ENCODE results near the gene LRRC57.
A peak's percentile ranks its signal among the peaks of the same experiment; 100 is the strongest.

The LRRC57 gene

GRCh38 chr15:42549741-42550392 is 1.3 kb upstream of the LRRC57 start:
- DNase-seq (ENCODE audit: low read depth), result no peak

GRCh38 chr15:42549032-42549491 is 469 bp upstream of the LRRC57 start:
- DNase-seq (ENCODE audit: low read depth), result no peak

DNA sequence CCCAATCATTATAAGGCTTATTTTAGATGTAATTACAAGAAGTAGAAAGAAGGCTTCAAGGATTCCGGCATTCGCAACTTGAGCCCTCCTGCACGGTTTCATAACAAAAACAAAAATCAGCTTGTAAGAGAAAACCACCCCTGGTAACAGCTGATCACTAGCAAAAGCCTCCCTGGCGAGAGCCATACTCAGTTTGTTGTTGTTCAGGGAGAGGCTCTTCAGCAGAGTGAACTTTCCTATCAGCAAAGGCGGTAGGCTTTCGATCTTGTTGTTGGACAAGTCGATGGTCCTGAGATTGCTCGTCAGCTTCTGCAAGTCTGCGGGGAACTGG is 710 bp downstream of the LRRC57 start:
- no peak for DNase-seq (ENCODE audit: low read depth)

DNA sequence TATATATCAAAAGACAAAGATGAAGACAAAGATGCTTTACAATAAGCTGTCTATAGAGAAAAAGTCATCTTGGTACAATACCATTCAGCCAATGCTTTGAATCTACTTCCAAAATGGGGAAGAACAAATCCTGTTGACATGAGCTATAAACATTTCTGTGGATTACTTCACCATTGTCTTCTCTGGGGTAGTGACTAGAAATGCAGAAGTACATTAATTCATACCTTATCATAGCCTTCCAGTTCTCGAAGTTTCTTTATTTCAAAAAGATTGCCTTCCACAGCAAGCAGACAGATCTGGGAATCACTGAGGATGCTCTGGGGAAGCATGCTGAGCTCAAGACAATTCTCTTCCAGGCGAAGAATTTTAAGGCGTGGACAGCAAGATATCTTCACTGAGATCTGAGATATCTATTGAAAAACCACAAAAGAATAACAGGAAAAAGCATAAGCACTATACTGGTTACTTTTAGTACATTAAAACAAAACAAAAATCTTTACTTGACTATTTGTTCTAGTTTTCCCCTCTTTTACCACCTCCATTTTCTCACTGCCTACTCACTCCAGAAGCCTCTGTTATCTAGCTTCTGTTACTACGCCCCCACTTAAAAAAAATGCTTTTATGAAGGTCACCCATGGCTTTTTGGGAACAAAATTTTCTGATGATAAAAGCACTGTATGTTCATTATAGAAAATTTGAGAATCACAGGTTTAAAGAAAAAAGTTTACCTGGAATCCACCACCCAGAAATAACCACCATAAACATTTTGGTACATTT is 3.6 kb downstream of the LRRC57 start:
- DNase-seq (ENCODE audit: low read depth), result no peak

GRCh38 chr15:42533246-42533645 is 15.3 kb downstream of the LRRC57 start:
- no peak for DNase-seq (ENCODE audit: low read depth)

GRCh38 chr15:42528970-42529369 is 19.6 kb downstream of the LRRC57 start:
- DNase-seq (ENCODE audit: low read depth), result no peak

DNA sequence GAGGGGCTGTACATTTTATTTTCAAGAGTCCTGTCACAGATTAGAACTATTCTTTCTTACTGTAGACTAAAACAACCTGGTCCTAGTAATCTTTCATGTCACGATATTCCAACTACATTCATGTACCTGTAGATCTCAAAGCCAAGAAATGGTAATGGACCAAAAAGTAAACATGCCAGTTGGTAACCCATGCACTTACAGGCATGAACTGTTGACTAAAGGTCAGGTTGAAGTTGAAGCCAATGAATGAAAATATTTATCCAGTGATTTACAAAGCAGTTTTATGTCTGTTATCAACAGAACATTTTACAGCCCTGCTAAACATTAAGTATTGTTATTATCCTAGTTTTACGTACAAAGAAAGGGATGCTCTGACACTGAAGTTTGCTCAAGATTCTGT is 25.3 kb downstream of the LRRC57 start:
- DNase-seq (ENCODE audit: low read depth), result no peak

DNA sequence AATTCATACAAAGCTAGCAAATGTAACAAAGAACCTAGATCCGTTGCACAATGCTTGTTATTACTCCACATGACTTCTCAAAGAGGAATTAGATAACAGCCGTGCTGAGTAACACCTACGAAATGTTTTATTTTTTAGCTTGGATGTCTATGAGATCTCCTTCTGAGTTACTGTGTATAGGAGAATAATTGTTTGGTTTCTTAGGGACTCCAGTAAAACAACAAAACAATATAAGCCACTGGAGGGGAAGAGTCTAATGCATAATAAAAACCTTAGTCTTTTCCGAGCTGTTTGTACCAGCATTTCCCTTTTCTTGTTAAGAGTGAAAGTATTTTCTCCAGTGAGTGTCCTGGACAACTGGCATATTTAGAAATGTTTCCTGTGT is 37.6 kb downstream of the LRRC57 start:
- DNase-seq (ENCODE audit: low read depth), result no peak

- no peak for DNase-seq (ENCODE audit: low read depth)
These were observed 38.2 kb downstream of the LRRC57 start for GRCh38 chr15:42510258-42511006.

GRCh38 chr15:42508263-42508690 is 40.3 kb downstream of the LRRC57 start:
- DNase-seq (ENCODE audit: low read depth), result no peak

DNA sequence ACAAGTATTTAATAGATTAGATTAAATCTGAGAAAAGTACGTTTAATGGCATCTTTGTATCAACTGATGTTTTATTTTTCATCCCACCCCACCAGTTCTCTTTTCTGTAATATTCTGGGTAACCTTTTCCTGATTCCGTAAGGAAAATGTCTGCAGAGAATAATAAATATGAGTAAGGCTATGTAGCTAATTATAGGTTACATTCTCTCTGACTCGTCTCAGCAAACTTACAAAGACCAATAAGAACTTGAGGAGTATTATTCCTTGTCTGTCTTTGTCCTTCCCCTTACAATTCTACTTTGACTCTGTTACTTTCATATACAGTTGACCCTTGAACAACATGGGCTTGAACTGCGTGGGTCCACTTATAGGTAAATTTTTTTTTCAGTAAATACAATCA is 41.1 kb downstream of the LRRC57 start:
- DNase-seq (ENCODE audit: low read depth), result no peak

DNA sequence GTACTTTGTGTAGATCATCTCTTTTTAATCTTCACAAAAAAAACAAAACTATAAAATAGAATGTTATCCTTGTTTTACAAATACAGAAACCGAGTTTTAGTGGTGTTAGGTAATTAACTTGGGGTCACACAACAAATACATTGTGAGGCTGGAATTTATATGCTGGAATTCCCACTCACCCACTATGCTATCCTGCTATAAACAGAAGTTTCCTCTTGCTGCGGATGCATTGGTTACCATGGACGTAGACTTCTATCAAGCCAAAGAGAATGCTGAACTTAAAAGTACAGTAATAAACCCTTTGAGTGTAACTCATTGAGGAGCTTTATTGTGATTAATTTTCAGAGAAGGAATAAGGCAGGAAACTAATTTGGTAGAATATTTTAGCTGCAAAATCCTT is 44.0 kb downstream of the LRRC57 start:
- DNase-seq (ENCODE audit: low read depth), result no peak

DNA sequence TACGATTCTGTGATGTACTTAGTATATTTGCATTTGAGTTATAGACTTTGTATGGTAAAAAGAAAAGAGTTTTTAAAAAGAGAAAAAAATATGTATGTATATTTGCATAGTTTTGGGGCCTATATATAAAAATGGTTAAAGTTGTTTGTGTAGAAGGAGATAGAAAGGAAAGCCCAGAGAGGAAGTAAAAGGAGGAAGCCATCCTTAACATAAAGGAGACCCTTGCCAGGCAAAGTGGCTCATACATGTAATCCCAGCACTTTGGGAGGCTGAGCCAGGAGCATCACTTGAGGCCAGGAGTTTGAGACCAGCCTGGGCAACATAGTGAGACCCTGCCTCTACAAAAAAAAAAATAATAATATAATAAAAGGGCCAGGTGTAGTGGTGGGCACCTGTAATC is 44.8 kb downstream of the LRRC57 start:
- DNase-seq (ENCODE audit: low read depth), result no peak

GRCh38 chr15:42502477-42502876 is 46.1 kb downstream of the LRRC57 start:
- no peak for DNase-seq (ENCODE audit: low read depth)

- no peak for DNase-seq (ENCODE audit: low read depth)
These were observed 48.6 kb downstream of the LRRC57 start for GRCh38 chr15:42499858-42500609.

GRCh38 chr15:42498212-42499068 is 50.2 kb downstream of the LRRC57 start:
- no peak for DNase-seq (ENCODE audit: low read depth)

DNA sequence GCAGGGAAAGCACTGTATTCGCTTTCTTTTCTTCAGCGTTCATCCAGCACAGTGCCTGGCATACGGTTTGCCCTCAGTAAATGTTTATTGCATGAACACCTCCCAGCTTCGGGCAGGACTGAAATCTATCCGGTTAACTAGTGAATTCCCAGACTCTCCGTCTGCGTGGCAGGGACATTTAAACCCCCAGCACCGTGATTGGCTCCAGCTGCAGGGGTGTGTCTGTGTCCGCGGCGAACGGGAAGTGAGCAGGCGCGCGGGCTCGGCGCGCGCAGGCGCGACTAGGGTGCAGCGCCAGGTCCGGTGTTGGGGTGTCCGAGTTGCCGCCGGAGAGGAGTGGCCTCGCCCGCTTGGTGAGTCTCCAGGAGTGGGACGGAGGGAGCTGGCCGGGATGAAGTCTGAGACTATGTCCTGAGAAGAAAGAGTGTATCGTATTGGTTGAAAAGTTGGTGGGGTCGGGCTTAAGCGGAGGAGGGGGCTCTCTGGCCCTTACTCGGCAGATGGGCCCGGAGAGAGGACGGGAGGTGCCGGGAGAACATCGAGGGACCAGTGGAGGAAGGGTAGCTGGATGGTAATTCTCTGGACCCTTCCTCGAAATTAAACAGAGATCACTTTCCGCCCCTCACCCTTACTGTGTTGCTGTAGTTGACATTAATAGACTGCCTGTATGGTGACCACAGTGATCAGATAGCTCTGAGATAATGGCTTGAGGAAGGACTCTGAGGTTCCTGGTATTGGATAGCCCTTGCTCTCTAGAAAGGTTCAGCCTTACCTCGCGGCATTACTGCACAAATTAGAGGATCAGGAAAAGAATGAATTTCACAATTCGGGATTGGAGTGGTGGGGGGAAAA is 53.0 kb downstream of the LRRC57 start, which contains the start of gene SNAP23:
Gene SNAP23, plus strand, starts transcription at position 274 of the 852 bp plus-strand sequence. CDS start 16,213 bp downstream, outside the sequence.
- peak; percentile 72 for DNase-seq (ENCODE audit: low read depth)

GRCh38 chr15:42494998-42495360 is 53.6 kb downstream of the LRRC57 start:
- no peak for DNase-seq (ENCODE audit: low read depth)

DNA sequence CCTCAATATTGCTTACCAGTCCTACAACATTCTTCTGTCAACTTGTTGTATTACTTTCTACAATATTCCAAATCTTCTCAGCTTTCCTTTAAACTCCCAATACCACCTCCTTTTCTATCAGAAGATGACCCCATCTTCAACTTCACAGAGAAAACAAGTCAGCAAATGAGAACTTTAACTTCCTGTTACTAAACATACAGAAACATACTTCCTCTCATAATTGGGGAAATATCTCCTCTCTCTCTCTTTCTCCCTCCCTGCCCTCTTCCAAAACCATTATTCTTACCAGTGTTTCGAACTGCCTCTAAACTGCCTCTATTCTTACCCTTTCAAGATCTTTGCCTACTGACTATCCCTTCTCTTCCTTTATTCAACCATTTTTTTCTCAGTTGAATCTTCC is 54.9 kb downstream of the LRRC57 start:
- no peak for DNase-seq (ENCODE audit: low read depth)

DNA sequence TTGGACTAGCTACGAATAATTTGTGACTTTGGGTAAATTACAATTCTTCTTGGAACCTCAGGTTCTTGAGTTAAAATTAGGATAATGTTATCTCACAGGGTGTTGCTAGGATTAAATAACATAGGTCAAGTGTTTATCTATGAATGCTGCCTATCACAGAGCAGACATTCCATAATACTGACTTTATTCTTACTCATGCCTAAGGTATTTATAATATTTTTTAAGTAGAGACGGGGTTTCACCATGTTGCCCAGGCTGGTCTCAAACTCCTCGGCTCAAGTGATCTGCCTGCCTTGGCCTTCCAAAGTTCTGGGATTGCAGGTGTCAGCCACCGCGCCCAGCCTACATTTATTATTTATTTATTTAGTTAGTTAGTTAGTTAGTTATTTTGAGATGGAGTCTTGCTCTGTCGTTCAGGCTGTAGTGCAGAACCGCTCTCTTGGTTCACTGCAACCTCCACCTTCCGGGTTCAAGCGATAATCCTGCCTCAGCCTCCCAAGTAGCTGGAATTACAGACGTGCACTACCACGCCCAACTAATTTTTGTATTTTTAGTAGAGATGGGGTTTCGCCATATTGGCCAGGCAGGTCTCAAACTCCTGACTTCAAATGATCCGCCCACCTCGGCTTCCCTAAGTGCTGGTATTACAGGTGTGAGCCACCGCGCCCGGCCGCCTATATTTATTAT is 56.9 kb downstream of the LRRC57 start:
- DNase-seq (ENCODE audit: low read depth), result no peak

Measured in activated T-helper 1 cell treated with Interleukin-2 at 50 U/mL for 16 hours (primary cell).